Muscle layer of duodenum (tissue), 2 donors: Measurements from ENCODE around the gene LAMC1.

Source experiments
- H3K27ac ChIP-seq: one replicate; pipeline ENCODE4 v1.7.0; 2013; ENCODE audit warnings: mild to moderate bottlenecking, low read length
- H3K27me3 ChIP-seq: one replicate; pipeline ENCODE4 v1.7.0; 2013; ENCODE audit warnings: low read depth, mild to moderate bottlenecking, control low read depth, low read length
- H3K36me3 ChIP-seq, 2 donors: one replicate each; pipeline ENCODE4 v1.7.0; 2013; ENCODE audit warnings: low read length in 2 of 2, control low read depth in 1 of 2, mild to moderate bottlenecking in 1 of 2; ENCODE audit not compliant: insufficient read depth in 2 of 2, control insufficient read depth in 1 of 2
- H3K4me1 ChIP-seq, 2 donors: one replicate each; pipeline ENCODE4 v1.7.0; 2013; ENCODE audit warnings: low read length in 2 of 2, mild to moderate bottlenecking in 2 of 2, control low read depth in 1 of 2, moderate library complexity in 1 of 2; ENCODE audit not compliant: insufficient read depth in 2 of 2, control insufficient read depth in 1 of 2
- H3K4me3 ChIP-seq, 2 donors: one replicate each; pipeline ENCODE4 v1.7.0; 2013; ENCODE audit warnings: low read length in 2 of 2, low read depth in 1 of 2, mild to moderate bottlenecking in 1 of 2
- H3K9me3 ChIP-seq, 2 donors: one replicate each; pipeline ENCODE4 v1.7.0; 2013; ENCODE audit warnings: low read length in 2 of 2, control low read depth in 1 of 2, mild to moderate bottlenecking in 1 of 2; ENCODE audit not compliant: control insufficient read depth in 1 of 2
- donor health status: healthy.

LAMC1 gene

DNA sequence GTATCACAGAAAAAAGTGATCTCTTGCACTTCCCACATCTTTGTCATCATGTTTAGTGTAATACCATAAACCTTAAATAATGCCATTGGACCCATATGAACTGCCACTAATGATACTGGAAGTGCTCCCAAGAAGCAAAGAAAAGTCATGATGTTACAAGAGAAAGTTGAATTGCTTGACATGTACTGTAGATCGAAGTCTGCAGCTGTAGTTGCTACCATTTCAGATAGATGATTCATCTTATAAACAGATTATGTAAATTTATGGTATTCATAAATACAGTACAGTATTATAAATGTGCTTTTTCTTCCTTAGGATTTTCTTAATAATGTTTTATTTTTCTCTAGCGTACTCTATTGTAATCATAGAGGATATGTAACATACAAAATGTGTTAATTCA is 132.7 kb downstream of the LAMC1 start:
- Histone ChIP-seq H3K27me3 (no peaks in the 10 kb centered on the region), H3K36me3 (no peaks in the 10 kb centered on the region), H3K9me3 (no peaks in the 10 kb centered on the region), H3K27ac (no peak overlapping the region), H3K4me3 (no peak overlapping the region), H3K4me1 (no peaks in the 10 kb centered on the region)

DNA sequence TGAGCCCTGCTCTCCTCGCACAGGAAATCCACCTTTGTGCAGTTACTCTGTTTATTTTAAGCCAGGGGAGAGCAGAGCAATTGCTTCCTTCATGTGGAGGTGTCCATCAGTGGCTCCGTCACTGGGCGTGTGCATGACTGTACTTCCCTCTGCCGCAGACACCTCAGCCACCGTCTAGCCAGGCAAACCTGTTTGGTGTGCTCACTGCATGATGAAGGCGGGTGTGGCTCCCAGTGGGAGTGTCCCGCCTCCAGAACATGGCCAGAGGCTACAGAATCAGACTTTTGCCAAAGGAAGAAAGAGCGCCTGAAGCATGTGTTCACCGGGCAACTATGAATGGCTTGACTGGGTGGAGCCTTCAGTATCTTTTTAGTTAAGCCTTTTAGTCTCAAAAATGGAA is 136.7 kb downstream of the LAMC1 start:
- Histone ChIP-seq H3K27me3 (no peaks in the 10 kb centered on the region), H3K9me3 (no peaks in the 10 kb centered on the region), H3K4me3 (no peak overlapping the region), H3K4me1 (no peaks in the 10 kb centered on the region), H3K27ac (no peak overlapping the region), H3K36me3 (no peaks in the 10 kb centered on the region)

DNA sequence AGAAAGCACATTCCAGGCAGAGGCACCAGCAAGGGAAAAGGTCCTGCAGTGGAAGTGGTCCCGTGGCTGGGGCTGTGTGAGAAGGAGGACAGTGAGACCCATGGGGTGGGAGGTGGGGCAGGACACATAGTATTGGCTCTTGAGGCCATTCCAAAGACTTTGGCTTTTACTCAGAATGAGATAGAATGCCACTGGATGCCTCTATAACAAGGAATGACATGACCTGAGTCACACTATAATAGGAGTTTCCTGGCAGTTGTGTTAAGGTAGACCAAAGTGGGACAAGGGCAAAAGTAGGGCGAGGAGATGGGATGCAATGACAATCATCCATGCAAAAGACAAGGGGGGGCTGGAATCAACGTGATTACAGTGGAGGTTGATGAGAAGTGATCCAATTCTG is 138.2 kb downstream of the LAMC1 start:
- no peak overlapping the region for H3K4me3 ChIP-seq
- H3K27ac ChIP-seq, result no peak overlapping the region
- H3K9me3 ChIP-seq, result no peaks in the 10 kb centered on the region
- no peaks in the 10 kb centered on the region for H3K4me1 ChIP-seq
- H3K27me3 ChIP-seq, result no peaks in the 10 kb centered on the region
- H3K36me3 ChIP-seq, result no peaks in the 10 kb centered on the region

GRCh38 chr1:183163316-183163715 is 140.1 kb downstream of the LAMC1 start:
- Histone ChIP-seq H3K36me3 (no peaks in the 10 kb centered on the region), H3K4me3 (no peak overlapping the region), H3K27ac (no peak overlapping the region), H3K9me3 (no peaks in the 10 kb centered on the region), H3K27me3 (no peaks in the 10 kb centered on the region), H3K4me1 (no peaks in the 10 kb centered on the region)

- Histone ChIP-seq H3K4me1 (no peaks in the 10 kb centered on the region), H3K36me3 (no peaks in the 10 kb centered on the region), H3K9me3 (no peaks in the 10 kb centered on the region), H3K27ac (no peak overlapping the region), H3K4me3 (no peak overlapping the region), H3K27me3 (no peaks in the 10 kb centered on the region)
Observed at GRCh38 chr1:183164340-183164739, 141.1 kb downstream of the LAMC1 start.

- no peaks in the 10 kb centered on the region for H3K9me3 ChIP-seq
- H3K4me3 ChIP-seq, result no peak overlapping the region
- H3K36me3 ChIP-seq, result no peaks in the 10 kb centered on the region
- H3K4me1 ChIP-seq, result no peaks in the 10 kb centered on the region
- H3K27me3 ChIP-seq, result no peaks in the 10 kb centered on the region
- no peak overlapping the region for H3K27ac ChIP-seq
Observed at GRCh38 chr1:183164963-183165362, 141.7 kb downstream of the LAMC1 start.

GRCh38 chr1:183165456-183165855 is 142.2 kb downstream of the LAMC1 start:
- no peaks in the 10 kb centered on the region for H3K36me3 ChIP-seq
- H3K27ac ChIP-seq, result no peak overlapping the region

GRCh38 chr1:183166454-183166853 is 143.2 kb downstream of the LAMC1 start:
- no peaks in the 10 kb centered on the region for H3K27me3 ChIP-seq
- no peak overlapping the region for H3K4me3 ChIP-seq
- no peaks in the 10 kb centered on the region for H3K36me3 ChIP-seq
- H3K27ac ChIP-seq, result no peak overlapping the region
- no peaks in the 10 kb centered on the region for H3K4me1 ChIP-seq
- H3K9me3 ChIP-seq, result no peaks in the 10 kb centered on the region

More at GRCh38 chr1:183165456-183165855, 142.2 kb downstream of the LAMC1 start:
- Histone ChIP-seq H3K27me3 (no peaks in the 10 kb centered on the region), H3K4me1 (no peaks in the 10 kb centered on the region), H3K4me3 (no peak overlapping the region), H3K9me3 (no peaks in the 10 kb centered on the region)

GRCh38 chr1:183167676-183168075 is 144.5 kb downstream of the LAMC1 start:
- Histone ChIP-seq H3K27ac (no peak overlapping the region), H3K36me3 (no peaks in the 10 kb centered on the region), H3K27me3 (no peaks in the 10 kb centered on the region), H3K4me3 (no peak overlapping the region), H3K4me1 (no peaks in the 10 kb centered on the region), H3K9me3 (no peaks in the 10 kb centered on the region)

- no peak overlapping the region for H3K4me3 ChIP-seq
- H3K27ac ChIP-seq, result no peak overlapping the region
- no peaks in the 10 kb centered on the region for H3K36me3 ChIP-seq
- no peaks in the 10 kb centered on the region for H3K9me3 ChIP-seq
- no peaks in the 10 kb centered on the region for H3K27me3 ChIP-seq
- no peaks in the 10 kb centered on the region for H3K4me1 ChIP-seq
Observed at GRCh38 chr1:183168308-183168707, 145.1 kb downstream of the LAMC1 start.

GRCh38 chr1:183173828-183174227 is 150.6 kb downstream of the LAMC1 start:
- no peaks in the 10 kb centered on the region for H3K36me3 ChIP-seq
- no peaks in the 10 kb centered on the region for H3K4me1 ChIP-seq
- H3K27ac ChIP-seq, result no peak overlapping the region
- no peak overlapping the region for H3K4me3 ChIP-seq
- H3K27me3 ChIP-seq, result no peaks in the 10 kb centered on the region
- H3K9me3 ChIP-seq, result no peaks in the 10 kb centered on the region

DNA sequence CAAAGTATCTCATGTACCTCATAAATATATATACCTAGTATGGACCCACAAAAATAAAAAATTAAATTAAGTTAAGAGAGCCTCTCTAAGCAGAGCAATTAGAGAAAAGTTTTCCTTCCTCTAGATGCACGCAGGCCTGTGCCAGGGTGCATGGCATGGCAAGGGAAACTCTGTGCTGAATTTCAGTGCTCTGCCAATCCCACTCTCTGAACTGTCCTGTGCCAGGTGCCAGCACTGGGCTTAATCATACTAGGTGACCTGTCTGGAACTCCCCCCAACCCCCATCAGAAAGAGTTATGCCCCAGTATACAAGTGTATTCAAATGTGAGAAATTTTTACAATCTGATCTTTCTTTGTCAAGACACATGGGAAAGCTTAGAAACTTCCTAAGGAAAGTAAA is 152.4 kb downstream of the LAMC1 start:
- Histone ChIP-seq H3K27ac (no peak overlapping the region), H3K4me1 (peaks cover 0 to 6% of the 10 kb centered on the region in 2 donors), H3K36me3 (peaks cover 0 to 5% of the 10 kb centered on the region in 2 donors), H3K4me3 (no peak overlapping the region), H3K9me3 (no peaks in the 10 kb centered on the region), H3K27me3 (no peaks in the 10 kb centered on the region)
